Progenitor cell of endocrine pancreas (in vitro differentiated cells): ENCODE measurements around the gene ARL6IP4. TPM values are rescaled to one million over a fixed set of nuclear protein-coding genes. Genes with fewer than 3 reads are reported as not detected.
A peak's percentile ranks its signal among the peaks of the same experiment; 100 is the strongest.

Experiments used
- DNase-seq: peaks from one replicate; pipeline ENCODE4 v3.0.0; 2021; ENCODE audit warnings: low spot score; ENCODE audit not compliant: unreplicated experiment
- H3K27ac Mint-ChIP-seq: 2 replicates; pipeline ENCODE4 v1.8.0; 2021; ENCODE audit warnings: mild to moderate bottlenecking, moderate library complexity, mixed read lengths
- H3K27me3 Mint-ChIP-seq: 2 replicates; pipeline ENCODE4 v1.8.0; 2021; ENCODE audit warnings: mixed read lengths
- H3K36me3 Mint-ChIP-seq: 2 replicates; pipeline ENCODE4 v1.8.0; 2022; ENCODE audit warnings: mixed read lengths; ENCODE audit not compliant: insufficient read depth
- H3K4me1 Mint-ChIP-seq: 2 replicates; pipeline ENCODE4 v1.8.0; 2021; ENCODE audit warnings: low read depth, mixed read lengths
- H3K4me3 Mint-ChIP-seq: 2 replicates; pipeline ENCODE4 v1.8.0; 2021; ENCODE audit warnings: low read depth, mild to moderate bottlenecking, moderate library complexity, mixed read lengths
- H3K9me3 Mint-ChIP-seq: 2 replicates; pipeline ENCODE4 v1.8.0; 2021; ENCODE audit warnings: low read depth, mixed read lengths
- total RNA-seq: library from RNA; stranded (reverse); gene quantifications from 2 replicates; pipeline ENCODE4 v1.2.1, GENCODE V29; 2021
- TF ChIP-seq, protein P1 (sequence below): fragments of 200-600 bp; sonication (generic); IDR thresholded peaks from one replicate; pipeline ENCODE4 v1.5.0; 2021; ENCODE audit warnings: antibody characterized with exemption, mild to moderate bottlenecking; ENCODE audit not compliant: unreplicated experiment

ARL6IP4 gene
- total RNA-seq, 1 donor from 2014 or later = 122 TPM

GRCh38 chr12:122968104-122968503, 12.4 kb upstream of the ARL6IP4 start:
- DNase-seq = no peak
- Mint-ChIP-seq H3K27ac (no peak overlapping the region), H3K9me3 (no peaks in the 10 kb centered on the region), H3K4me3 (no peak overlapping the region), H3K36me3 (no peaks in the 10 kb centered on the region), H3K27me3 (peaks cover 5% of the 10 kb centered on the region), H3K4me1 (peaks cover 1% of the 10 kb centered on the region)
- TF ChIP-seq, protein P1, sequence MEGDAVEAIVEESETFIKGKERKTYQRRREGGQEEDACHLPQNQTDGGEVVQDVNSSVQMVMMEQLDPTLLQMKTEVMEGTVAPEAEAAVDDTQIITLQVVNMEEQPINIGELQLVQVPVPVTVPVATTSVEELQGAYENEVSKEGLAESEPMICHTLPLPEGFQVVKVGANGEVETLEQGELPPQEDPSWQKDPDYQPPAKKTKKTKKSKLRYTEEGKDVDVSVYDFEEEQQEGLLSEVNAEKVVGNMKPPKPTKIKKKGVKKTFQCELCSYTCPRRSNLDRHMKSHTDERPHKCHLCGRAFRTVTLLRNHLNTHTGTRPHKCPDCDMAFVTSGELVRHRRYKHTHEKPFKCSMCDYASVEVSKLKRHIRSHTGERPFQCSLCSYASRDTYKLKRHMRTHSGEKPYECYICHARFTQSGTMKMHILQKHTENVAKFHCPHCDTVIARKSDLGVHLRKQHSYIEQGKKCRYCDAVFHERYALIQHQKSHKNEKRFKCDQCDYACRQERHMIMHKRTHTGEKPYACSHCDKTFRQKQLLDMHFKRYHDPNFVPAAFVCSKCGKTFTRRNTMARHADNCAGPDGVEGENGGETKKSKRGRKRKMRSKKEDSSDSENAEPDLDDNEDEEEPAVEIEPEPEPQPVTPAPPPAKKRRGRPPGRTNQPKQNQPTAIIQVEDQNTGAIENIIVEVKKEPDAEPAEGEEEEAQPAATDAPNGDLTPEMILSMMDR = no peak

DNA sequence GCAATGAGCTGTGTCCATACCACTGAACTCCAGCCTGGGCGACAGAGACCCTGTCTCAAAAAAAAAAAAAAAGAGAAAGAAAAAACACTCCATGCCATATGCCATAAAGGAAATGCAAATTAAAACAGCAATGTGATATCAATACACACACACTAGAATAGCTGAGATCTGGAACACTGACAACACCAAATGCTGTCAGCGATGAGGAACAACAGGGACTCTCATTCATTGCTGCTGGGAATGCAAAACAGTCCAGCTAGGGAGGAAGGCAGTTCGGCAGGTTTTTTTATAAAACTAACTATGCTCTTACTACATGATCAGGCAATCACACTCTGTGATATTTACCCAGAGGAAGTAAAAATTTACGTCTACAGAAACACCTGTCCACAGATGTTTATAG, 10.8 kb upstream of the ARL6IP4 start:
- no peak for DNase-seq
- Mint-ChIP-seq H3K27ac (no peak overlapping the region), H3K36me3 (no peaks in the 10 kb centered on the region), H3K4me1 (peaks cover 5% of the 10 kb centered on the region), H3K4me3 (no peak overlapping the region), H3K9me3 (no peaks in the 10 kb centered on the region), H3K27me3 (peaks cover 3% of the 10 kb centered on the region)
- TF ChIP-seq, protein P1 = no peak

DNA sequence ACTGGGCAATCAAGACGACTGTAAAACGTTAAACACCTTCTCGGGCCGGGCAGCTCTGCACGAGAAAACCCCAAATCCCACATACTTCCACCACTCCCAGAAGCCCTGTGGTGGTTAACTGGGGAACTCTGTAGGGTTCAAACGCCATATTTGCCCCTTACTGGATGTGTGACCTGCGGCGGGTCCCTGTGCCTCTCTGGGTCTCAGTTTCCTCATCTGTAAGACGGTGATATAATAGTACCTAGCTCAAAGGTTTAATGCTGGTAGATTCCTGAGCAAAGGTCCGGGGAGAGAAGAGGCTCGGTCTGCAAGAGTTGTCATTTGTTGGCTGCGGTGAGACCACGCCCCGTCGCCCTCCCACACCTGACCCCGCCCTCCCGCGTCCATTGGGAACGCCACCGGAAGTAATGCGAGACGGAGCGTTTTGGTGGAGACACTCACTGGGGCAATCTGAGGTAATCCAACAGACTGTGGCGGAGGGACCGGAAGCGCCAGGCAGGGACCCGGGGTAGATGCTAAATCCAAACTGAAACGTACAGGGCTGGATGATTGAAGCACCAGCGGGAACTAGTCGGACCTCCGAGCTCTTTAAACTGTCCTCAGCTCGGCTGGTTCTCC, 6.1 kb upstream of the ARL6IP4 start:
- Mint-ChIP-seq H3K27me3 (no peaks in the 10 kb centered on the region), H3K4me1 (peaks cover 12% of the 10 kb centered on the region), H3K36me3 (no peaks in the 10 kb centered on the region), H3K9me3 (no peaks in the 10 kb centered on the region), H3K4me3 (peak overlapping the region; percentile 97), H3K27ac (peak overlapping the region; percentile 99)
- DNase-seq = peak; percentile 97
- TF ChIP-seq, protein P1 = no peak

- peak within 1 kb of the TSS; percentile 97 for H3K4me3 Mint-ChIP-seq
- DNase-seq = peak; percentile 76
- no peaks in the 10 kb centered on the region for H3K36me3 Mint-ChIP-seq
- H3K27me3 Mint-ChIP-seq = no peaks in the 10 kb centered on the region
- no peaks in the 10 kb centered on the region for H3K9me3 Mint-ChIP-seq
- TF ChIP-seq, protein P1 = no peak
- H3K4me1 Mint-ChIP-seq = peaks cover 15% of the 10 kb centered on the region
- peak within 1 kb of the TSS; percentile 99 for H3K27ac Mint-ChIP-seq
These were observed 5.3 kb upstream of the ARL6IP4 start, which contains the start of gene OGFOD2 for GRCh38 chr12:122974892-122975789. TSS of gene OGFOD2 (plus strand) at chr12:122975244. CDS start at chr12:122975252, 8 bp downstream.

GRCh38 chr12:122975790-122976647, 4.5 kb upstream of the ARL6IP4 start:
- Mint-ChIP-seq H3K27me3 (no peaks in the 10 kb centered on the region), H3K36me3 (no peaks in the 10 kb centered on the region), H3K4me1 (peaks cover 16% of the 10 kb centered on the region), H3K4me3 (peak overlapping the region; percentile 97), H3K9me3 (no peaks in the 10 kb centered on the region), H3K27ac (peak overlapping the region; percentile 99)
- DNase-seq = no peak
- TF ChIP-seq, protein P1 = no peak
